SH-SY5Y (cell line): ENCODE data around the gene LY6G6D.

Source experiments
- GATA2 ChIP-seq: IDR thresholded peaks from 2 replicates; pipeline ENCODE4 v1.6.1; 2011; ENCODE audit warnings: mild to moderate bottlenecking, low read depth, low read length
- GATA3 ChIP-seq: IDR thresholded peaks from 2 replicates; pipeline ENCODE4 v1.6.1; 2011; ENCODE audit warnings: low read depth, mild to moderate bottlenecking, low read length, moderate library complexity

Gene LY6G6D

GRCh38 chr6:31730631-31731086 lies 15.5 kb downstream of the LY6G6D start:
- TF ChIP-seq GATA2, result no peak
- no peak for TF ChIP-seq GATA3

DNA sequence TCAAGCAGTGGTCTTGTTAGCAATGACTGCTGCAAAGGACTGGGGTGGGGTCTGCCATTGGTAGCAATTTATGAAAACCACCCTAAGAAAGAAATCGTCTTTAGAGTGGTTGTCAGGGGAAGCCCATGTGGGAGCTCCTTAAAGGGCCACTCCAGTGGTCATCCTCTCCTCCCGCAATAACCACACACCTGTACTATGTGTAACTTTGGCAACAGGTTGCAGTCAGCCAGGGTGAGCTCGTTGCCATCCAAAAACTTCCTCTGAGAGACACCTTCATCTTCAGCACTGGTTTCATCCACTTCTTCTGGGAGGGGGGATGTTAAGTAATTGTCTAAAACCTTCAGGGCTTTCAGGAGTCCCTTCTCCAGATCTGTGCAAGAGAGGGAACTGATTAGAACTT lies 16.9 kb downstream of the LY6G6D start:
- TF ChIP-seq GATA2 (no peak), GATA3 (no peak)

GRCh38 chr6:31733734-31734133 lies 18.6 kb downstream of the LY6G6D start:
- TF ChIP-seq GATA3 (no peak), GATA2 (no peak)

- TF ChIP-seq GATA2, result no peak
- no peak for TF ChIP-seq GATA3
Observed at GRCh38 chr6:31734247-31734820, 19.2 kb downstream of the LY6G6D start.

DNA sequence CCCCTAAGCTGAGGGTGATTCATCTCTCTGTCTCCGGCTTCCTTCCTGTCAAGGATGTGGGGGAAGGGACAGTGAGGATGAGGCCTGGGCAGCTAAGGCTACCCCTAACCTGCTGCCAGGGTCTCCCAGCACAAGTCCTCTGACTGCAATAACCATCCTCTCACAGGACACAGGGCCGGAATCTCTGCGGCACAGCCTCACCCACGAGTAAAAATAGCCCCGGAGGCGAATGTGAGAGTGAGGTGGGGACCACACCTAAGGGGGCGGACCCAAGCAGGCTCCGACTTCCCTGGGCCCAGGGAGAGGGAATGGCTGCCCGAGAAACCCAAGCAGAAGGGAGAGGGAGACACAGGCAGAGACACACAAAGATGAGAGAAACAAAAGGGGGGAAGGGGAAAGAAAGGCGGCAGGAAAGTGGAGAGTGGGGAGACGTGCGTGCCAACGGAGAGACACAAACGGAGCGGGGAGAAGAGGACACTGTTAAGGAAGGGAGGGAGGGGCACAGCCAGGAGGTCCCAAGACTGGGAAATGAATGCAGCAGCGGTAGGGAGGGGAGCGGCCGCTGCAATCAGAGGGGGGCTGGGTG lies 19.8 kb downstream of the LY6G6D start:
- TF ChIP-seq GATA2 (no peak), GATA3 (no peak)

- no peak for TF ChIP-seq GATA2
Observed at GRCh38 chr6:31736021-31736767, 21.0 kb downstream of the LY6G6D start, which contains the start of gene CLIC1. Gene CLIC1, minus strand, starts transcription at chr6:31736530. Its CDS starts 230 bp downstream, at chr6:31736300.

- no peak for TF ChIP-seq GATA2
- TF ChIP-seq GATA3, result no peak
Observed at GRCh38 chr6:31736768-31737314, 21.7 kb downstream of the LY6G6D start.

- no peak for TF ChIP-seq GATA3
- no peak for TF ChIP-seq GATA2
Observed at GRCh38 chr6:31737315-31737990, 22.3 kb downstream of the LY6G6D start.

DNA sequence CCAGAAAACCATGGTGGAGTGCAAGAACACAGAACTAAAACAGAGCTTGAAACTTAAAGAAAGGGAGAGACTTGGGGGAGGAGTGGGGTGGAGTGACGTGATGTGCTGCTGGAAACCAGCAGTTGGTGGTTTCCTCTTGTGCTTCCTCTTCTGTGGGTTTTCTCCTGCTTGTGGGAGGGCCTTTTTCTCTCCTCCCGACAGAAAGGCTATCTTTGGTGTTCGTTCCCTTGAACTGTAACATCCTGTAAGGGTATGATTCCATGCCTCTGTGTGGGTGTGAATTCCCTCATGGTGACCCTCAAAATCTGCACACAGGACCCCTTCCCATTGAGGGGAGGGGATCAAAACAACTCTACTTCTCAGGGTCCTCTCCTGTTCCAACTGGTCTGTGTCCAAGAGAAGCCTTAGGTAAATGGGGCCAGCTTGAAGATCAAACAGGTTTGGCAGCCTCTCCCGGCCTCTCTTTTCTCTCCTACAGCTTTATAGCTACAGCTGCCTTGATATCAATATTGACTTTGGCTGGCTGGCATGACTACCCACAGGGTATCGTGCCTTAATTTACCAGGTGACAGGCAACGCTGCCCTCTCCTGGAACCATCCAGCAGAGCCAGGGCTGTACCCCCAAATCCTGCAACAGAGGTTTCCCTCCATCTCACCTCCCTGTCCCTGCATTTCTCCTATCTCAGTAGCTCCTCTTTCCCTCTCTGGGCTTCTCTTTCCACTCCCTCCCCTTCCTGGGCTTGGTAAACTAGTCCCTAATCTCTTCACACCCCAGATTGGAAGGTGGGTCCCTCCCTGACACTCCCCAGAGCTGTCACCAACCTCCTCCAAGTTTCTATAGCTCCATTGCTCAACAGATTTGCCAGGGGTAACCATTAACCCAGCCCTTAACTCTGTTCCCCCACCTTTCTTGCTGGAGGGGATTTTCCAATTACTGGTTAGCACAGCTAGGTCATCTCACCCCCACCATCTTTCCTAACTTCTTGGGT lies 23.1 kb downstream of the LY6G6D start:
- TF ChIP-seq GATA2 (no peak), GATA3 (no peak)

GRCh38 chr6:31739639-31740396 lies 24.7 kb downstream of the LY6G6D start, which contains the start of gene MSH5:
Gene MSH5, plus strand, starts transcription at chr6:31740005. Its CDS starts 462 bp downstream, at chr6:31740467.
- no peak for TF ChIP-seq GATA3
- no peak for TF ChIP-seq GATA2

DNA sequence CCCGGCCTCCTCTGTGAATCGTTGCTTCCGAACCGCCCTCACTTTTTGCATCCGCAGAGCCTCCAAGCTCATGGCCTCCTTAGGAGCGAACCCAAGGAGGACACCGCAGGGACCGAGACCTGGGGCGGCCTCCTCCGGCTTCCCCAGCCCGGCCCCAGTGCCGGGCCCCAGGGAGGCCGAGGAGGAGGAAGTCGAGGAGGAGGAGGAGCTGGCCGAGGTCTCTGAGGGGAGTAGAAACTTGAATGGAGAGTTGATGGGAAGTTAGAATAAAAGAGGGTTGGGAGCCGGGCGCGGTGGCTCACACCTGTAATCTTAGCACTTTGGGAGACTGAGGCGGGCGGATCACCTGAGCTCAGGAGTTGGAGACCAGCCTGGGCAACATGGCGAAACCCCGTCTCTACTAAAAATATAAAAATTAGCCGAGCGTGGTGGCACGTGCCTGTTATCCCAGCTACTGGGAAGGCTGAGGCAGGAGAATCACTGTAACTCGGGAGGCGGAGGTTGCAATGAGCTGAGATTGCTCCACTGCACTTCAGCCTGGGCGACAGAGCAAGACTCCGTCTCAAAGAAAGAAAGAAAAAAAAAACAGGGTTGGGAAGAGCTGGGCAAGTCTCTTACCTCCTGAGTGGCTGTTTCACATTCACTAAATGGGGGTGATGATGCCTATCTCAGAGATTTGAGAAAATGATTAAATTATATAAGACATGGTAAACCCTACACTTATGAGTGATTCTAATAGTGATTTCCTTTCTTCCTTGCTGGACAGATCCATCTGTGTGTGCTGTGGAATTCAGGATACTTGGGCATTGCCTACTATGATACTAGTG lies 25.5 kb downstream of the LY6G6D start:
- TF ChIP-seq GATA3, result no peak
- TF ChIP-seq GATA2, result no peak
